Vagina (tissue), 2 donors: ENCODE results near the gene UFD1.

Experiments
- CTCF ChIP-seq, 3 experiments: fragments of 450-650 bp in 2 of 3; fragments of 200-600 bp in 1 of 3; sonication (generic) in 1 of 3; IDR thresholded peaks; one replicate each; pipeline ENCODE4 v1.5.1; 2017 to 2019; ENCODE audit warnings: antibody characterized with exemption in 3 of 3, mild to moderate bottlenecking in 2 of 3, moderate library complexity in 2 of 3
- POLR2A ChIP-seq, 2 donors: fragments of 450-650 bp; IDR thresholded peaks; one replicate each; pipeline ENCODE4 v1.6.1; 2017; ENCODE audit warnings: antibody characterized with exemption in 2 of 2, mild to moderate bottlenecking in 2 of 2, moderate library complexity in 2 of 2

GRCh38 chr22:19412923-19413322, 66.1 kb downstream of the UFD1 start:
- TF ChIP-seq CTCF (IDR thresholded peaks at IDR 0.05) = no peak
- no peak for TF ChIP-seq POLR2A (IDR thresholded peaks at IDR 0.05)
